ENCODE results near the gene LBR. TPM values are rescaled to one million over a fixed set of nuclear protein-coding genes. Genes with fewer than 3 reads are reported as not detected.

LBR gene
- total and polyA plus RNA-seq, 2 of the 4 experiments (the other 2 are of a cell fraction), result 21.3 to 24.9 TPM

DNA sequence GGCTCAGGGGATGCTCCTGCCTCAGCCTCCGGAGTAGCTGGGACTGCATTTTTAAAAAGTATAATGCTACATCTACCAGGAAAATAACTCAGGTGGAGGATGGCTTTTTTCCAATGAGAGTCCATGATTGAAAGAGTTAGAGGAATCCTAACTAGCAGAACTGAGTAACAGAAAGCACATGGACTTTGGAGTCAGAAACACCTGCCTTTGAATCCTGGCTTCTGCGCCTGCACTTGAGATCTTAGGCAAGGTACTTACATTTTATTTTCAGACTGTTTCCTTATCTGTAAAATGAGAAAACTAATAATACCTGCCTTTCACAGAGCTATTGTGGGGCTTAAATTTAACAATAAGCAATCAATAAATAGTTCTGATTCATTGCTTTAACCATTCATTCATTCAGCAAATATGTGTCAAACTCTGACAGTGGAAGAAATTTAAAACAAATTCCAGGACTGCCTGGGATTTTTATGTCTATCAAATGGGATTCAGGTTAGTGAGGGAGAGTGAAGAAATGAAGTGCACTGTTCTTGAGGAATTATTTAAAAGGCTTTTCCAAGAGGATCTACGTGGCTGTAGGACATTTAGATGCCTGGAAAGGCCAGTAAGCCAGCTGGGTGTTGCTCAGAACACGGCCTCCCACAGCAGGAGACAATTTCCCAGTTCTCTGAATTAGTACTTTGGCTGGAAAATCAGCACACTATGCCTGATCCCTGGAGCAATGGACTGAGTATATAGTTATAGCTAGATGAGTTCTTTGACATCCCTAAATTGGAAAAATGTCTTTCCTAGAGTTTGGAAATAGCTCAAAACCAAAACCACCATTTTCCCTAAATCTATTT lies 12.8 kb upstream of the LBR start:
- Histone ChIP-seq H3K9me1 (ENCODE audit: insufficient read depth, low read length) (no peaks in the 10 kb centered on the region), H4K20me1 (ENCODE audit: insufficient read depth, low read length) (no peaks in the 10 kb centered on the region), H3K27ac (ENCODE audit: insufficient read depth, low read length) (no peak overlapping the region), H3K14ac (replicated peaks; ENCODE audit: low read depth, low read length) (no peak overlapping the region), H2BK120ac (ENCODE audit: low read depth, low read length) (no peak overlapping the region), H3K9me3 (ENCODE audit: control insufficient read depth, insufficient read depth, low read length) (no peaks in the 10 kb centered on the region), H3K36me3 (ENCODE audit: control insufficient read depth, insufficient read depth, low read length) (no peaks in the 10 kb centered on the region), H3K18ac (ENCODE audit: low read depth, low read length) (no peak overlapping the region), H3K4ac (ENCODE audit: low read depth, low read length) (no peak overlapping the region), H4K91ac (ENCODE audit: insufficient read depth, low read depth, low read length) (no peak overlapping the region), H2BK15ac (ENCODE audit: low read depth, low read length) (no peak overlapping the region), H3K23ac (ENCODE audit: low read depth, low read length) (no peak overlapping the region), H4K5ac (ENCODE audit: low read depth, low read length) (no peak overlapping the region), H3K27me3 (ENCODE audit: control insufficient read depth, insufficient read depth, low read length) (peaks cover 5% of the 10 kb centered on the region; the same call in 1 of the 2 replicates), H3K79me1 (ENCODE audit: low read depth in 1 of 2, low read length in 2 of 2) (no peaks in the 10 kb centered on the region), H2BK5ac (ENCODE audit: low read depth, low read length, poor library complexity, severe bottlenecking) (no peak overlapping the region), H3K9ac (ENCODE audit: low read depth, low read length) (no peak overlapping the region), H2AK9ac (replicated peaks; ENCODE audit: low read depth, low read length, poor library complexity) (no peak overlapping the region), H2BK20ac (ENCODE audit: low read depth, low read length) (no peak overlapping the region), H2AFZ (replicated peaks; ENCODE audit: low read length, poor library complexity) (no peak overlapping the region), H4K8ac (ENCODE audit: low read depth in 2 of 2, low read length in 2 of 2) (no peak overlapping the region), H3K4me1 (ENCODE audit: control insufficient read depth, insufficient read depth, low read length) (peaks cover 3% of the 10 kb centered on the region; the same call in 1 of the 2 replicates), H3K4me3 (ENCODE audit: insufficient read depth, low read depth, low read length) (no peak overlapping the region), H2AK5ac (ENCODE audit: low read depth, low read length) (no peak overlapping the region), H3K4me2 (ENCODE audit: low read depth, low read length) (no peak overlapping the region), H3K56ac (ENCODE audit: extremely low read depth, insufficient read depth, low read length) (no peak overlapping the region)
- DNase-seq (no peak), ATAC-seq (ENCODE audit: low read depth) (no peak)
- in situ Hi-C loops (cut with MboI; ENCODE audit: low sequenced_read_pairs), result no loop called here
- WGBS, 2 experiments (ENCODE audit: extremely low coverage in 2 of 2, insufficient read length in 1 of 2), result no CpG with 5 or more reads among the region's 4 CpGs
- no TSS peak for BruUV-seq (replicated peaks)
- ChIA-PET POLR2A (ENCODE audit: unreplicated experiment) (no interaction called here), CTCF (interaction anchor here (0.5 to 1.7 kb wide), 3 partner anchors 18 to 122 kb away, joined by 3 to 8 read pairs (median 5); no protein-coding TSS in a partner anchor)
- dilution Hi-C loops (cut with HindIII; ENCODE audit: low sequenced_read_pairs, unreplicated experiment), result no loop called here
- intact Hi-C loops (cut with micrococcal nuclease), result no loop called here
- no peak for TF ChIP-seq MAFK (IDR thresholded peaks at IDR 0.05; ENCODE audit: low read depth, low read length)
- TF ChIP-seq NFE2L2 (IDR thresholded peaks at IDR 0.05; ENCODE audit: low read depth, low read length), result no peak
- TF ChIP-seq MXI1 (IDR thresholded peaks at IDR 0.05; ENCODE audit: borderline replicate concordance, low read depth, low read length), result no peak
- TF ChIP-seq RAD21 (IDR thresholded peaks at IDR 0.05; ENCODE audit: low read length), result no peak
- no peak for TF ChIP-seq FOS (IDR thresholded peaks at IDR 0.05; ENCODE audit: low read depth, low read length)
- TF ChIP-seq, protein P1, sequence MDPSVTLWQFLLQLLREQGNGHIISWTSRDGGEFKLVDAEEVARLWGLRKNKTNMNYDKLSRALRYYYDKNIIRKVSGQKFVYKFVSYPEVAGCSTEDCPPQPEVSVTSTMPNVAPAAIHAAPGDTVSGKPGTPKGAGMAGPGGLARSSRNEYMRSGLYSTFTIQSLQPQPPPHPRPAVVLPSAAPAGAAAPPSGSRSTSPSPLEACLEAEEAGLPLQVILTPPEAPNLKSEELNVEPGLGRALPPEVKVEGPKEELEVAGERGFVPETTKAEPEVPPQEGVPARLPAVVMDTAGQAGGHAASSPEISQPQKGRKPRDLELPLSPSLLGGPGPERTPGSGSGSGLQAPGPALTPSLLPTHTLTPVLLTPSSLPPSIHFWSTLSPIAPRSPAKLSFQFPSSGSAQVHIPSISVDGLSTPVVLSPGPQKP (IDR thresholded peaks at IDR 0.05; ENCODE audit: borderline replicate concordance, low read depth, low read length), result no peak
- TF ChIP-seq CHD1 (IDR thresholded peaks at IDR 0.05; ENCODE audit: low read depth, low read length), result no peak
- no peak for TF ChIP-seq RFX5 (IDR thresholded peaks at IDR 0.05; ENCODE audit: low read depth, low read length)
- TF ChIP-seq, protein P2, sequence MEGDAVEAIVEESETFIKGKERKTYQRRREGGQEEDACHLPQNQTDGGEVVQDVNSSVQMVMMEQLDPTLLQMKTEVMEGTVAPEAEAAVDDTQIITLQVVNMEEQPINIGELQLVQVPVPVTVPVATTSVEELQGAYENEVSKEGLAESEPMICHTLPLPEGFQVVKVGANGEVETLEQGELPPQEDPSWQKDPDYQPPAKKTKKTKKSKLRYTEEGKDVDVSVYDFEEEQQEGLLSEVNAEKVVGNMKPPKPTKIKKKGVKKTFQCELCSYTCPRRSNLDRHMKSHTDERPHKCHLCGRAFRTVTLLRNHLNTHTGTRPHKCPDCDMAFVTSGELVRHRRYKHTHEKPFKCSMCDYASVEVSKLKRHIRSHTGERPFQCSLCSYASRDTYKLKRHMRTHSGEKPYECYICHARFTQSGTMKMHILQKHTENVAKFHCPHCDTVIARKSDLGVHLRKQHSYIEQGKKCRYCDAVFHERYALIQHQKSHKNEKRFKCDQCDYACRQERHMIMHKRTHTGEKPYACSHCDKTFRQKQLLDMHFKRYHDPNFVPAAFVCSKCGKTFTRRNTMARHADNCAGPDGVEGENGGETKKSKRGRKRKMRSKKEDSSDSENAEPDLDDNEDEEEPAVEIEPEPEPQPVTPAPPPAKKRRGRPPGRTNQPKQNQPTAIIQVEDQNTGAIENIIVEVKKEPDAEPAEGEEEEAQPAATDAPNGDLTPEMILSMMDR (conservative IDR thresholded peaks at IDR 0.05; ENCODE audit: low read depth, low read length), result no peak
- no peak for TF ChIP-seq USF2 (IDR thresholded peaks at IDR 0.05; ENCODE audit: low read depth, low read length)
- TF ChIP-seq RCOR1 (IDR thresholded peaks at IDR 0.05; ENCODE audit: insufficient replicate concordance, low read length), result no peak
- no peak for TF ChIP-seq POLR2A (IDR thresholded peaks at IDR 0.05; ENCODE audit: low read depth, low read length)
- no peak for TF ChIP-seq CEBPB (IDR thresholded peaks at IDR 0.05; ENCODE audit: low read depth, low read length)
- no peak for TF ChIP-seq SMC3 (IDR thresholded peaks at IDR 0.05; ENCODE audit: low read depth, low read length)
- TF ChIP-seq BHLHE40 (IDR thresholded peaks at IDR 0.05; ENCODE audit: low read depth, low read length), result no peak

All from IMR-90 (cell line).